H1 (cell line): ENCODE results near the gene TCF7L2. TPM values are rescaled to one million over a fixed set of nuclear protein-coding genes. Genes with fewer than 3 reads are reported as not detected.

Experiments used
- CBX8 ChIP-seq: fragments of 300-800, 300-1000 bp; sonication (generic); IDR thresholded peaks from 2 replicates; pipeline ENCODE4 v1.7.1; 2016; ENCODE audit warnings: low read depth, low read length, borderline replicate concordance
- CHD7 ChIP-seq: fragments of 300-600 bp; sonication (generic); IDR thresholded peaks from 2 replicates; pipeline ENCODE4 v1.7.1; 2012; ENCODE audit warnings: low read length, moderate library complexity, mild to moderate bottlenecking, inconsistent platforms; ENCODE audit not compliant: insufficient replicate concordance
- CTCF ChIP-seq, 3 experiments: IDR thresholded peaks; 1 replicate in 2 of 3; 2 replicates in 1 of 3; pipeline versions ENCODE4 v1.5.1 to v1.6.1; 2011; ENCODE audit warnings: low read length in 3 of 3, mild to moderate bottlenecking in 3 of 3, inconsistent platforms in 2 of 3, low read depth in 1 of 3, moderate library complexity in 1 of 3; ENCODE audit not compliant: insufficient read depth in 1 of 3; ENCODE audit errors: control extremely low read depth in 1 of 3
- FOSL1 ChIP-seq: IDR thresholded peaks from 2 replicates; pipeline ENCODE4 v1.6.1; 2011; ENCODE audit warnings: mild to moderate bottlenecking, low read depth, low read length, moderate library complexity; ENCODE audit not compliant: insufficient read depth
- HDAC2 ChIP-seq, 2 experiments: fragments of 300-600 bp in 1 of 2; sonication (generic) in 1 of 2; IDR thresholded peaks; 2 replicates each; pipeline ENCODE4 v1.6.1; 2011 to 2012; ENCODE audit warnings: low read depth in 2 of 2, low read length in 2 of 2, mild to moderate bottlenecking in 2 of 2, moderate library complexity in 2 of 2, borderline replicate concordance in 1 of 2, inconsistent platforms in 1 of 2
- MAFK ChIP-seq: IDR thresholded peaks from 2 replicates; pipeline ENCODE4 v1.6.1; 2012; ENCODE audit warnings: low read depth, mild to moderate bottlenecking, improper control_type of control experiment, low read length
- PHF8 ChIP-seq: fragments of 200-600 bp; sonication (generic); conservative IDR thresholded peaks from 2 replicates; pipeline ENCODE4 v1.7.1; 2012; ENCODE audit warnings: low read depth, mild to moderate bottlenecking, inconsistent platforms, low read length, moderate library complexity
- polyA plus RNA-seq, 7 experiments: library from polyadenylated mRNA; depleted of rRNA in 3 of 7; stranded (reverse) in 5 of 7; unstranded in 2 of 7; fragments of >200 nt in 5 of 7; fragments of 200-250 nt in 2 of 7; gene quantifications; 1 replicate in 5 of 7; 2 replicates in 1 of 7; 4 replicates in 1 of 7; pipeline versions ENCODE4 v1.2.1 to v1.2.3, GENCODE V29; 2011 to 2013; ENCODE audit warnings: missing spikeins in 2 of 7, mixed read lengths in 2 of 7
- total RNA-seq: library from RNA; stranded (reverse); fragmentation: NEBNext Ultra II Directional; extraction: Animal tissue kit (Norgen Biotek cat#: 25700); gene quantifications from 2 replicates; pipeline ENCODE4 v1.2.1, GENCODE V29; 2021

TCF7L2 gene
- total and polyA plus RNA-seq, 2 of the 8 experiments (the other 6 are each of a cell fraction or from before 2014, with no cell fraction given), result 33.9 to 67.3 TPM

- peak; percentile 40 for TF ChIP-seq CHD7
- TF ChIP-seq HDAC2 (IDR thresholded peaks at IDR 0.05; ENCODE audit: borderline replicate concordance in 1 of 2, low read depth in 2 of 2, low read length in 2 of 2), result no peak
- no peak for TF ChIP-seq CBX8
- TF ChIP-seq CTCF (IDR thresholded peaks at IDR 0.05; ENCODE audit: control extremely low read depth in 1 of 3, insufficient read depth in 1 of 3, low read depth in 1 of 3, low read length in 3 of 3), result no peak
- TF ChIP-seq PHF8, result no peak
- no peak for TF ChIP-seq FOSL1
- TF ChIP-seq MAFK, result peak; percentile 35; the same call in 1 of the 2 replicates
These were observed 177.3 kb downstream of the TCF7L2 start (continued) for GRCh38 chr10:113127261-113127900.
